Heart left ventricle (tissue), 16 donors: ENCODE data around the gene PLCH1. TPM values are rescaled to one million over a fixed set of nuclear protein-coding genes. Genes with fewer than 3 reads are reported as not detected.

Experiments used
- ATAC-seq, 4 donors: fragments of 200-7000 bp; cut with Tn5 transposase; one replicate each; pipeline ENCODE4 v1.9.1; 2020 to 2022; ENCODE audit warnings: moderate library complexity in 4 of 4, mild to moderate bottlenecking in 3 of 4, moderate number of reproducible peaks in 1 of 4
- DNase-seq, 5 donors: peaks; one replicate each; pipeline ENCODE4 v3.0.0-alpha.2; 2020
- H3K27ac ChIP-seq, 12 donors: fragments of 200-600 bp; sonication (generic) in 4 of 12; one replicate each; pipeline versions ENCODE4 v1.5.0 to v1.8.0; 2016 to 2022; ENCODE audit warnings: mild to moderate bottlenecking in 2 of 12
- H3K27me3 ChIP-seq, 9 donors: fragments of 200-600 bp; sonication (generic) in 2 of 9; one replicate each; pipeline versions ENCODE4 v1.5.1 to v1.8.0; 2016 to 2022; ENCODE audit warnings: mild to moderate bottlenecking in 3 of 9
- H3K36me3 ChIP-seq, 9 donors: fragments of 200-600 bp; sonication (generic) in 2 of 9; one replicate each; pipeline versions ENCODE4 v1.5.0 to v1.8.0; 2018 to 2022; ENCODE audit warnings: mild to moderate bottlenecking in 2 of 9
- H3K4me1 ChIP-seq, 12 donors: fragments of 200-600 bp; sonication (generic) in 4 of 12; one replicate each; pipeline versions ENCODE4 v1.5.0 to v1.8.0; 2016 to 2022; ENCODE audit warnings: mild to moderate bottlenecking in 3 of 12
- H3K4me3 ChIP-seq, 12 donors: fragments of 200-600 bp; sonication (generic) in 4 of 12; one replicate each; pipeline versions ENCODE4 v1.5.0 to v1.8.0; 2017 to 2022; ENCODE audit warnings: mild to moderate bottlenecking in 9 of 12, moderate library complexity in 4 of 12
- H3K9me3 ChIP-seq, 12 donors: fragments of 200-600 bp; sonication (generic) in 4 of 12; one replicate each; pipeline versions ENCODE4 v1.5.0 to v1.8.0; 2016 to 2022; ENCODE audit warnings: mild to moderate bottlenecking in 1 of 12
- CTCF ChIP-seq, 12 donors: fragments of 200-600 bp; sonication (generic) in 4 of 12; IDR thresholded peaks; one replicate each; pipeline versions ENCODE4 v1.5.0 to v1.8.0; 2018 to 2022; ENCODE audit warnings: antibody characterized with exemption in 12 of 12, mild to moderate bottlenecking in 5 of 12
- POLR2A ChIP-seq, 2 donors: fragments of 450-650 bp; IDR thresholded peaks; one replicate each; pipeline ENCODE4 v1.6.1; 2017; ENCODE audit warnings: antibody characterized with exemption in 2 of 2, mild to moderate bottlenecking in 2 of 2, moderate library complexity in 2 of 2
- WGBS, 4 donors: extraction: QIAGEN DNeasy Blood & Tissue Kit in 2 of 4; methylation state at CpG; one replicate each; pipeline versions ENCODE4 v1.1.5 to v1.1.7; 2013 to 2018; 5-methylcytosine and 5-hydroxymethylcytosine counted together
- intact Hi-C, 10 donors: fragments of 100-400 bp; cut with DNase I; formaldehyde crosslinking; loops; one replicate each; pipeline versions ENCODE4 v1.11.1 to v1.14.2; 2022
- polyA plus RNA-seq, 2 donors: library from polyadenylated mRNA; stranded (reverse); fragments of 200-250 nt; gene quantifications; one replicate each; pipeline ENCODE4 v1.2.3, GENCODE V29; 2013
- total RNA-seq, 9 donors: library from RNA; depleted of rRNA in 2 of 9; stranded (reverse); fragments of >200 nt in 2 of 9; fragmentation: NEBNext Ultra II Directional in 3 of 9; extraction: Animal tissue kit (Norgen Biotek cat#: 25700) in 3 of 9; gene quantifications; one replicate each; pipeline versions ENCODE4 v1.1.0 to v1.2.4, GENCODE V29; 2016 to 2023
- donor health status: ischemic (EF 13 %, LVEDD 7.1; RV severe dilation, severe dysfunction).
- donor health status: healthy with polysubstance abuse.
- donor health status: DM: no; HTN: yes; CAD: no.
- donor health status: DM: no; HTN: no; CAD: no.
- donor health status: ischemic (EF 25% LVEDD 6.9; RV normal size, moderate dysfunction).
- donor health status: ischemic (EF 25% LVEDD 5.7; RV mildly dilated, moderate dysfunction).
- donor health status: healthy.
- donor health status: DM: yes; HTN: yes; CAD: no.
- donor health status: ischemic (EF 35%, LVEDD 5.7; RV mildly dilated, moderate dysfunction).
- donor health status: nonischemic (EF 11% LVEDD 7.7; RV severe dilation, severe dysfunction).
- donor health status: DM: yes; HTN: yes; CAD: no.
- donor health status: PGD.
- donor health status: ischemic (EF 29% LVEDD 5.4; RV normal size, mild dysfunction).
- donor health status: nonischemic (EF 23%, LVEDD 6.1; RV moderate dilation, normal function).

PLCH1 gene
- total and polyA plus RNA-seq, 11 donors: 0.07 to 2.7 (median 0.23) TPM

GRCh38 chr3:155747946-155748290 lies 3.0 kb upstream of the PLCH1 start:
- H3K27ac ChIP-seq: no peak overlapping the region
- H3K4me3 ChIP-seq: no peak overlapping the region
- H3K4me1 ChIP-seq: peaks cover 0 to 29% (median 5%) of the 10 kb centered on the region in 12 donors
- ATAC-seq (no peak), DNase-seq (no peak)
- peaks cover 4 to 29% (median 8%) of the 10 kb centered on the region in 9 donors for H3K27me3 ChIP-seq
- no peaks in the 10 kb centered on the region for H3K36me3 ChIP-seq
- H3K9me3 ChIP-seq: no peaks in the 10 kb centered on the region
- intact Hi-C loops: loop anchor here in 1 of 10 donors (10.0 kb wide), 1 partner anchor 127 kb away; the partner anchor contains the start of gene GMPS
- TF ChIP-seq CTCF (IDR thresholded peaks at IDR 0.05): no peak
- no peak for TF ChIP-seq POLR2A (IDR thresholded peaks at IDR 0.05)
- WGBS, 4 donors: 71 to 84% (median 80%) methylated on average over 3 of the region's 3 CpGs

- Histone ChIP-seq H3K36me3 (no peaks in the 10 kb centered on the region), H3K4me1 (peaks cover 0 to 29% (median 5%) of the 10 kb centered on the region in 12 donors), H3K27ac (no peak overlapping the region), H3K27me3 (peaks cover 5 to 34% (median 12%) of the 10 kb centered on the region in 9 donors), H3K9me3 (no peaks in the 10 kb centered on the region), H3K4me3 (no peak overlapping the region)
- intact Hi-C loops: loop anchor here in 1 of 10 donors (10.0 kb wide), 1 partner anchor 127 kb away; the partner anchor contains the start of gene GMPS
- no peak for ATAC-seq
- DNase-seq: no peak
- TF ChIP-seq CTCF (IDR thresholded peaks at IDR 0.05) (no peak), POLR2A (IDR thresholded peaks at IDR 0.05) (no peak)
- 59 to 68% (median 68%) methylated on average over 2 of the region's 2 CpGs for WGBS, 4 donors
Observed at GRCh38 chr3:155747286-155747945, 2.5 kb upstream of the PLCH1 start.

GRCh38 chr3:155746703-155747102 lies 1.8 kb upstream of the PLCH1 start:
- ATAC-seq (no peak), DNase-seq (no peak)
- H3K36me3 ChIP-seq: no peaks in the 10 kb centered on the region
- H3K27ac ChIP-seq: no peak overlapping the region
- no peak overlapping the region for H3K4me3 ChIP-seq
- H3K9me3 ChIP-seq: no peaks in the 10 kb centered on the region
- intact Hi-C loops: loop anchor here in 1 of 10 donors (10.0 kb wide), 1 partner anchor 128 kb away; the partner anchor contains the start of gene GMPS
- H3K27me3 ChIP-seq: peaks cover 5 to 41% (median 16%) of the 10 kb centered on the region in 9 donors
- 82 to 96% (median 90%) methylated on average over 1 of the region's 1 CpG for WGBS, 4 donors
- no peak for TF ChIP-seq CTCF (IDR thresholded peaks at IDR 0.05)
- no peak for TF ChIP-seq POLR2A (IDR thresholded peaks at IDR 0.05)
- peaks cover 0 to 29% (median 5%) of the 10 kb centered on the region in 12 donors for H3K4me1 ChIP-seq

- Histone ChIP-seq H3K4me1 (peaks cover 0 to 29% (median 5%) of the 10 kb centered on the region in 12 donors), H3K27me3 (peaks cover 5 to 47% (median 16%) of the 10 kb centered on the region in 9 donors), H3K4me3 (peak overlapping the region in 10 of 12 donors; percentile 7 to 77 (median 65)), H3K27ac (no peak overlapping the region), H3K9me3 (no peaks in the 10 kb centered on the region), H3K36me3 (no peaks in the 10 kb centered on the region)
- intact Hi-C loops: loop anchor here in 1 of 10 donors (10.0 kb wide), 1 partner anchor 129 kb away; the partner anchor contains the start of gene GMPS
- peak in 3 of 4 donors; percentile 23 to 44 (median 30) for ATAC-seq
- WGBS, 4 donors: 19 to 21% (median 20%) methylated on average over 19 of the region's 19 CpGs
- no peak for DNase-seq
- TF ChIP-seq CTCF (IDR thresholded peaks at IDR 0.05) (no peak), POLR2A (IDR thresholded peaks at IDR 0.05) (no peak)
Observed at GRCh38 chr3:155745795-155746550, 1.1 kb upstream of the PLCH1 start.
